ENCODE measurements around the gene ANKRD29. TPM values are rescaled to one million over a fixed set of nuclear protein-coding genes. Genes with fewer than 3 reads are reported as not detected.
A peak's percentile ranks its signal among the peaks of the same experiment; 100 is the strongest.

The ANKRD29 gene
- total and polyA plus RNA-seq, 7 experiments from 2014 or later = 0.11 to 0.58 (median 0.18) TPM; not detected in 2

DNA sequence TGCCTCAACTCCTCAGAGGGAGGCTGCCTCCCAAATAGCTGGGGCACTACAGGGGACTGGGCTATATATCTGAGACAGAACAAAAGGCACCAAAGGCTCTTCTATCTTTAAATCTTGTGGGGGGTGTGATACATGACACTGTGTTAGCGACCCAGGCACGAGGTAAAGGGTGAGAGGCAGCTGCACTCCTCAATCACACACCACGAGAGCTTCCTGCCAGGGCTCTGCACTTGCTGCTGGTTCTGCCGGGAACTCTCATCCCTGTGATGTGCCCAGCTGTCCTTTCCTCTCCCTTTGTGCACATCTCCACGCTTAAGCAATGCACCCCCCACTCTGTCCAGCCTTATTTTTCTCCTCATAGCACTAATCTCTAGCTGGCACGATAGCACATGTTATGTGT, 108.8 kb downstream of the ANKRD29 start:
- Histone ChIP-seq H3K9me3 (ENCODE audit: control insufficient read depth in 2 of 3, low read length in 3 of 3) (no peaks in the 10 kb centered on the region), H3K27me3 (ENCODE audit: control insufficient read depth in 2 of 2, insufficient read depth in 2 of 2, low read length in 2 of 2) (no peaks in the 10 kb centered on the region), H3K4me1 (ENCODE audit: control insufficient read depth in 2 of 2, insufficient read depth in 2 of 2, low read length in 2 of 2) (no peaks in the 10 kb centered on the region), H3K4me3 (ENCODE audit: low read length) (no peak overlapping the region), H3K27ac (ENCODE audit: low read depth, low read length) (no peak overlapping the region), H3K36me3 (ENCODE audit: control insufficient read depth in 2 of 3, insufficient read depth in 3 of 3, low read length in 3 of 3) (peaks cover 11 to 80% (median 45%) of the 10 kb centered on the region in 3 experiments)
- peaks cover 0 to 9% (median 0%) of the 10 kb centered on the region in 7 donors for H3K4me1 Mint-ChIP-seq
- no peaks in the 10 kb centered on the region for H3K27me3 Mint-ChIP-seq
- ChIA-PET CTCF (no interaction called here), POLR2A (no interaction called here)
- H3K9me3 Mint-ChIP-seq = no peaks in the 10 kb centered on the region
- DNase-seq = no peak
- H3K4me3 Mint-ChIP-seq = no peak overlapping the region
- no peak for ATAC-seq
- H3K36me3 Mint-ChIP-seq = peaks cover 13 to 66% (median 46%) of the 10 kb centered on the region in 5 donors
- no peak overlapping the region for H3K27ac Mint-ChIP-seq
- intact Hi-C loops (cut with micrococcal nuclease) = no loop called here

DNA sequence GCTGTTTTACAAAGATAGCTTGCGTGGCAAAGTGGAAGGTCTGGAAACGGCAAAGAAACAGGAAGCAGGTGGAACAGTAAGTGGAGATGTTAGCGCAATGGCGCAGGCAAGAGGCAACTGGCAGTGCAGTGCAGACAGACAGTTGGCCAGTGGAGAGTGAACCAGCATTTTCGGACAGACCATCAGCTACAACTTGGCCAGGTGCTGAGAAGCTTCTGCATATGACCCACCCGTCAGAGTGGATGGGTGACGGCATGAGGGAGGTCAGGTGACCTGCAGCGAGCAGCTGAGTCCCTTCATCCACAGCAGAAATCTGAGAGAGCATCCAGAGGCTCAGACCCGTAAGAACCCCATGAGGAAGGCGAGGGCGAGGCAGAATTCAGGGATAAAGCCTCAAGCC, 110.2 kb downstream of the ANKRD29 start:
- intact Hi-C loops (cut with micrococcal nuclease) = no loop called here
- CTCF ChIA-PET = interaction anchor here (0.5 kb wide), 1 partner anchor 51 kb away, joined by 3 read pairs; no protein-coding TSS in a partner anchor
- no peak overlapping the region for H3K27ac ChIP-seq (ENCODE audit: low read depth, low read length)
- Mint-ChIP-seq H3K36me3 (peaks cover 13 to 61% (median 47%) of the 10 kb centered on the region in 5 donors), H3K9me3 (no peaks in the 10 kb centered on the region), H3K27me3 (no peaks in the 10 kb centered on the region), H3K27ac (peak overlapping the region in 2 of 9 donors; percentile 13 to 66), H3K4me1 (peaks cover 0 to 9% (median 0%) of the 10 kb centered on the region in 7 donors), H3K4me3 (no peak overlapping the region)
- no peaks in the 10 kb centered on the region for H3K27me3 ChIP-seq (ENCODE audit: control insufficient read depth in 2 of 2, insufficient read depth in 2 of 2, low read length in 2 of 2)
- no peak for ATAC-seq
- H3K36me3 ChIP-seq (ENCODE audit: control insufficient read depth in 2 of 3, insufficient read depth in 3 of 3, low read length in 3 of 3) = peaks cover 11 to 78% (median 42%) of the 10 kb centered on the region in 3 experiments
- H3K9me3 ChIP-seq (ENCODE audit: control insufficient read depth in 2 of 3, low read length in 3 of 3) = no peaks in the 10 kb centered on the region
- H3K4me1 ChIP-seq (ENCODE audit: control insufficient read depth in 2 of 2, insufficient read depth in 2 of 2, low read length in 2 of 2) = no peaks in the 10 kb centered on the region
- POLR2A ChIA-PET = interaction anchor here (0.7 kb wide), 1 partner anchor 12 kb away, joined by 3 read pairs; no protein-coding TSS in a partner anchor
- no peak overlapping the region for H3K4me3 ChIP-seq (ENCODE audit: low read length)
- no peak for DNase-seq

DNA sequence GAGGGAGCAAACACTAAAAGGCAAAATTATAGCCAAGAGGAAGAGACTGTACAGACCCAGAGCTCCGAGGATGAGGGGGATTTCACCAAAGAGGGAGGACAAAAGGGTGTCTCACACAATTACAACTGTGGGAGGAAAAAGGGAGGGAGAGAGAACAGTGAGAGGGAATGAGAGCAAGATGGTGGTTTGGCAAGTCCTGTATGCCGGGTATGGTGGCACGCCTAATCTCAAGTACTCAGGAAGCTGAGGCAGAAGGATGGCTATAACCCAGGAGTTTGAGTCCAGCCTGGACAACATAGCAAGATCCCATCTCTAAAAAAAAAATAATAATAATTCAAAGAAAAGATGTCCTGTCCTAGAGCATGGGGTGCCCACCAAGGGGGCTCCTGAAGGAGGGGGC, 110.7 kb downstream of the ANKRD29 start:
- H3K27ac Mint-ChIP-seq = no peak overlapping the region

DNA sequence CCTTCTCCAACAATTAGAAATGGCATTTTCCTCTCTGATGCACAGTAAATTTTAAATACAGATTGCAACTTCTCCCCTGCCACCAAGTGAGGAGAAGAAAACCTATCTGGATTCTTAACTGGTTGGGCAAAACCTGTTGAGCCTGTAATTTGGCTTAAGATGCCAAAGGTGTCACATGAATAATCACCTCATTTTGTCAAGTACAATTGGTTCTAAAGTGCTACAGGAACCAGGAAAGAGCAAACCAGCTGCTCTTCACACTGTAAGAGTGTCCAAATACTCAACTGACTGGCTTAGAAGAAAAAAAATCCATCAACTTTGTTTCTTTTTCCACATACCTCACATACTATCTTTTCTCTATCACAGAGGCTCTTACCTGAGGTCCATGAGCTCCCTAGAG, 111.8 kb downstream of the ANKRD29 start:
- POLR2A ChIA-PET = interaction anchor here (0.6 kb wide), 1 partner anchor 97 kb away, joined by 3 read pairs; no protein-coding TSS in a partner anchor
- CTCF ChIA-PET = no interaction called here
- H3K27ac Mint-ChIP-seq = no peak overlapping the region

More for the DNA sequence above, 110.7 kb downstream of the ANKRD29 start:
- peaks cover 13 to 61% (median 45%) of the 10 kb centered on the region in 5 donors for H3K36me3 Mint-ChIP-seq
- no peaks in the 10 kb centered on the region for H3K9me3 Mint-ChIP-seq
- no peaks in the 10 kb centered on the region for H3K9me3 ChIP-seq (ENCODE audit: control insufficient read depth in 2 of 3, low read length in 3 of 3)
- no peak overlapping the region for H3K27ac ChIP-seq (ENCODE audit: low read depth, low read length)
- no peaks in the 10 kb centered on the region for H3K4me1 ChIP-seq (ENCODE audit: control insufficient read depth in 2 of 2, insufficient read depth in 2 of 2, low read length in 2 of 2)
- no peaks in the 10 kb centered on the region for H3K27me3 ChIP-seq (ENCODE audit: control insufficient read depth in 2 of 2, insufficient read depth in 2 of 2, low read length in 2 of 2)
- H3K4me1 Mint-ChIP-seq = peaks cover 0 to 9% (median 0%) of the 10 kb centered on the region in 7 donors
- H3K4me3 ChIP-seq (ENCODE audit: low read length) = no peak overlapping the region
- H3K4me3 Mint-ChIP-seq = no peak overlapping the region
- CTCF ChIA-PET = no interaction called here
- DNase-seq (no peak), ATAC-seq (no peak)
- H3K27me3 Mint-ChIP-seq = no peaks in the 10 kb centered on the region
- intact Hi-C loops (cut with micrococcal nuclease) = no loop called here
- POLR2A ChIA-PET = no interaction called here
- H3K36me3 ChIP-seq (ENCODE audit: control insufficient read depth in 2 of 3, insufficient read depth in 3 of 3, low read length in 3 of 3) = peaks cover 11 to 76% (median 44%) of the 10 kb centered on the region in 3 experiments

More for the DNA sequence above, 111.8 kb downstream of the ANKRD29 start:
- intact Hi-C loops (cut with micrococcal nuclease) = no loop called here
- H3K4me3 ChIP-seq (ENCODE audit: low read length) = no peak overlapping the region
- H3K9me3 ChIP-seq (ENCODE audit: control insufficient read depth in 2 of 3, low read length in 3 of 3) = no peaks in the 10 kb centered on the region
- H3K4me1 Mint-ChIP-seq = peaks cover 0 to 14% (median 0%) of the 10 kb centered on the region in 7 donors
- no peaks in the 10 kb centered on the region for H3K27me3 ChIP-seq (ENCODE audit: control insufficient read depth in 2 of 2, insufficient read depth in 2 of 2, low read length in 2 of 2)
- no peak for ATAC-seq
- no peaks in the 10 kb centered on the region for H3K27me3 Mint-ChIP-seq
- H3K36me3 Mint-ChIP-seq = peaks cover 13 to 58% (median 46%) of the 10 kb centered on the region in 5 donors
- no peaks in the 10 kb centered on the region for H3K9me3 Mint-ChIP-seq
- no peak for DNase-seq
- H3K36me3 ChIP-seq (ENCODE audit: control insufficient read depth in 2 of 3, insufficient read depth in 3 of 3, low read length in 3 of 3) = peaks cover 9 to 74% (median 36%) of the 10 kb centered on the region in 3 experiments
- no peaks in the 10 kb centered on the region for H3K4me1 ChIP-seq (ENCODE audit: control insufficient read depth in 2 of 2, insufficient read depth in 2 of 2, low read length in 2 of 2)
- H3K27ac ChIP-seq (ENCODE audit: low read depth, low read length) = no peak overlapping the region
- no peak overlapping the region for H3K4me3 Mint-ChIP-seq

Other genes with a start within 250 kb of the ANKRD29 start
- gene RIOK3, start 209.6 kb downstream of the ANKRD29 start, total RNA-seq = 100 to 1,000 TPM in 2 of 5 experiments, 10 to 100 TPM in 3; 74.0 to 153 (median 78.2) TPM
- 10 to 100 TPM; 31.3 to 34.3 TPM for gene RIOK3, start 209.6 kb downstream of the ANKRD29 start, polyA plus RNA-seq
- gene RMC1, start 159.4 kb downstream of the ANKRD29 start, total RNA-seq = 10 to 100 TPM; 45.7 to 59.7 (median 50.0) TPM
- gene RMC1, start 159.4 kb downstream of the ANKRD29 start, polyA plus RNA-seq = 10 to 100 TPM; 23.1 to 39.9 TPM
- gene NPC1, start 76.4 kb downstream of the ANKRD29 start, total RNA-seq = 10 to 100 TPM; 29.2 to 49.3 (median 31.4) TPM
- gene NPC1, start 76.4 kb downstream of the ANKRD29 start, polyA plus RNA-seq = 1 to 10 TPM; 4.6 to 9.7 TPM
- gene LAMA3, start 26.5 kb upstream of the ANKRD29 start, total RNA-seq = under 1 TPM in 1 of 5 experiments, not detected in 4; 0.22 TPM
- not detected for gene LAMA3, start 26.5 kb upstream of the ANKRD29 start, polyA plus RNA-seq

Measured in naive thymus-derived CD4-positive, alpha-beta T cell (primary cell).